CD4-positive, alpha-beta memory T cell (primary cell): Measurements from ENCODE around the gene PLCL2. TPM values are rescaled to one million over a fixed set of nuclear protein-coding genes. Genes with fewer than 3 reads are reported as not detected.

Experiments used
- CTCF ChIA-PET: fragments of 350-600 bp; sonication (Branson Sonifier 250); formaldehyde crosslinking; loops from one replicate; lab custom pipeline; 2021; ENCODE audit warnings: inconsistent platforms; ENCODE audit not compliant: partially characterized antibody; lab: Charles Lee
- POLR2A ChIA-PET: fragments of 350-600 bp; sonication (Branson Sonifier 250); formaldehyde crosslinking; loops from one replicate; lab custom pipeline; 2021; ENCODE audit not compliant: partially characterized antibody; lab: Charles Lee
- DNase-seq, 5 donors: peaks; one replicate each; pipeline versions ENCODE4 v3.0.0 to v3.0.0-alpha.2; 2020 to 2022; ENCODE audit warnings: mixed read lengths in 1 of 5
- H3K27ac ChIP-seq: one replicate; pipeline ENCODE4 v1.7.0; 2013; ENCODE audit warnings: low read depth, low read length
- H3K27me3 ChIP-seq: 2 replicates; pipeline ENCODE4 v1.7.0; 2013; ENCODE audit warnings: mild to moderate bottlenecking, low read length, moderate library complexity; ENCODE audit not compliant: insufficient read depth
- H3K36me3 ChIP-seq: 2 replicates; pipeline ENCODE4 v1.7.0; 2013; ENCODE audit warnings: mild to moderate bottlenecking, low read length, moderate library complexity; ENCODE audit not compliant: insufficient read depth
- H3K4me1 ChIP-seq: 2 replicates; pipeline ENCODE4 v1.7.0; 2013; ENCODE audit warnings: mild to moderate bottlenecking, low read length, moderate library complexity; ENCODE audit not compliant: insufficient read depth
- H3K4me3 ChIP-seq, 2 donors: one replicate each; pipeline ENCODE4 v1.7.0; 2013; ENCODE audit warnings: low read length in 2 of 2, mild to moderate bottlenecking in 1 of 2
- H3K9me3 ChIP-seq, 2 donors: one replicate each; pipeline ENCODE4 v1.7.0; 2013; ENCODE audit warnings: low read length in 2 of 2, control low read depth in 1 of 2; ENCODE audit not compliant: control insufficient read depth in 1 of 2
- H3K27ac Mint-ChIP-seq, 7 donors: one replicate each; pipeline ENCODE4 v1.8.0; 2020 to 2021; ENCODE audit warnings: mixed read lengths in 7 of 7, mild to moderate bottlenecking in 6 of 7, inconsistent platforms in 3 of 7, moderate library complexity in 3 of 7
- H3K27me3 Mint-ChIP-seq, 2 donors: one replicate each; pipeline ENCODE4 v1.8.0; 2020 to 2021; ENCODE audit warnings: mixed read lengths in 2 of 2
- H3K36me3 Mint-ChIP-seq, 2 donors: one replicate each; pipeline ENCODE4 v1.8.0; 2020 to 2021; ENCODE audit warnings: mixed read lengths in 2 of 2, inconsistent platforms in 1 of 2, mild to moderate bottlenecking in 1 of 2
- H3K4me1 Mint-ChIP-seq, 4 donors: one replicate each; pipeline ENCODE4 v1.8.0; 2020 to 2021; ENCODE audit warnings: mixed read lengths in 4 of 4, mild to moderate bottlenecking in 1 of 4
- H3K4me3 Mint-ChIP-seq, 8 donors: one replicate each; pipeline ENCODE4 v1.8.0; 2020 to 2021; ENCODE audit warnings: mixed read lengths in 8 of 8, mild to moderate bottlenecking in 7 of 8, moderate library complexity in 6 of 8, inconsistent platforms in 3 of 8
- H3K9me3 Mint-ChIP-seq, 8 donors: one replicate each; pipeline ENCODE4 v1.8.0; 2020 to 2021; ENCODE audit warnings: mixed read lengths in 8 of 8, mild to moderate bottlenecking in 5 of 8, inconsistent platforms in 3 of 8, moderate library complexity in 1 of 8
- intact Hi-C: fragments of 100-400 bp; cut with micrococcal nuclease; formaldehyde crosslinking; loops from one replicate; pipeline ENCODE4 v1.15.1; 2023
- polyA plus RNA-seq, 2 donors: library from polyadenylated mRNA; unstranded; fragments of 300-500 nt; fragmentation: Illumina TruSeq; gene quantifications; one replicate each; pipeline ENCODE4 v1.2.3, GENCODE V29; 2021
- total RNA-seq, 2 experiments: library from RNA; stranded (reverse); gene quantifications; one replicate each; pipeline ENCODE4 v1.2.3, GENCODE V29; 2021

Gene PLCL2
- total and polyA plus RNA-seq, 4 experiments from 2014 or later, result 64.5 to 89.4 (median 68.1) TPM

GRCh38 chr3:17032407-17033034 lies 147.8 kb downstream of the PLCL2 start:
- CTCF ChIA-PET, result interaction anchor here (0.7 to 1.8 kb wide), 3 partner anchors 8 to 15 kb away, joined by 3 to 4 read pairs (median 3); no protein-coding TSS in a partner anchor
- no peaks in the 10 kb centered on the region for H3K27me3 ChIP-seq
- H3K27ac ChIP-seq, result no peak overlapping the region
- peaks cover 46 to 84% (median 68%) of the 10 kb centered on the region in 4 donors for H3K4me1 Mint-ChIP-seq
- H3K4me3 Mint-ChIP-seq, result no peak overlapping the region
- intact Hi-C loops, result loop anchor here (5.0 to 10.0 kb wide), 2 partner anchors 205 to 428 kb away; partner anchors contain the start of gene DAZL
- H3K36me3 ChIP-seq, result no peaks in the 10 kb centered on the region
- no peaks in the 10 kb centered on the region for H3K9me3 Mint-ChIP-seq
- H3K4me1 ChIP-seq, result peaks cover 35% of the 10 kb centered on the region
- peaks cover 11 to 21% of the 10 kb centered on the region in 2 donors for H3K36me3 Mint-ChIP-seq
- no peaks in the 10 kb centered on the region for H3K9me3 ChIP-seq
- H3K27ac Mint-ChIP-seq, result peak overlapping the region in 2 of 7 donors; percentile 5 to 28
- no peak overlapping the region for H3K4me3 ChIP-seq
- H3K27me3 Mint-ChIP-seq, result no peaks in the 10 kb centered on the region
- POLR2A ChIA-PET, result interaction anchor here (1.7 kb wide), 1 partner anchor 143 kb away, joined by 4 read pairs; no protein-coding TSS in a partner anchor
- no peak for DNase-seq

GRCh38 chr3:17033516-17034168 lies 148.9 kb downstream of the PLCL2 start:
- Mint-ChIP-seq H3K9me3 (no peaks in the 10 kb centered on the region), H3K4me1 (peaks cover 46 to 74% (median 60%) of the 10 kb centered on the region in 4 donors), H3K27me3 (no peaks in the 10 kb centered on the region), H3K36me3 (peaks cover 11 to 21% of the 10 kb centered on the region in 2 donors), H3K4me3 (no peak overlapping the region), H3K27ac (peak overlapping the region in 1 of 7 donors; percentile 59)
- ChIA-PET POLR2A (interaction anchor here (1.3 kb wide), 1 partner anchor 192 kb away, joined by 3 read pairs; no protein-coding TSS in a partner anchor), CTCF (interaction anchor here (1.2 to 1.8 kb wide), 2 partner anchors 7 to 13 kb away, joined by 3 to 4 read pairs; no protein-coding TSS in a partner anchor)
- Histone ChIP-seq H3K4me3 (no peak overlapping the region), H3K36me3 (no peaks in the 10 kb centered on the region), H3K4me1 (peaks cover 28% of the 10 kb centered on the region), H3K27ac (no peak overlapping the region), H3K9me3 (no peaks in the 10 kb centered on the region), H3K27me3 (no peaks in the 10 kb centered on the region)
- intact Hi-C loops, result loop anchor here (5.0 to 10.0 kb wide), 2 partner anchors 206 to 429 kb away; partner anchors contain the start of gene DAZL
- DNase-seq, result no peak

- Mint-ChIP-seq H3K27me3 (no peaks in the 10 kb centered on the region), H3K27ac (peak overlapping the region in 1 of 7 donors; percentile 11), H3K36me3 (peaks cover 11 to 28% of the 10 kb centered on the region in 2 donors), H3K9me3 (no peaks in the 10 kb centered on the region), H3K4me3 (no peak overlapping the region), H3K4me1 (peaks cover 46 to 72% (median 60%) of the 10 kb centered on the region in 4 donors)
- DNase-seq, result no peak
- CTCF ChIA-PET, result interaction anchor here (2.0 kb wide), 1 partner anchor 10 kb away, joined by 5 read pairs; no protein-coding TSS in a partner anchor
- intact Hi-C loops, result loop anchor here (10.0 kb wide), 1 partner anchor 430 kb away; the partner anchor contains the start of gene DAZL
- Histone ChIP-seq H3K27ac (no peak overlapping the region), H3K9me3 (no peaks in the 10 kb centered on the region), H3K4me3 (no peak overlapping the region), H3K27me3 (no peaks in the 10 kb centered on the region), H3K4me1 (peaks cover 29% of the 10 kb centered on the region), H3K36me3 (no peaks in the 10 kb centered on the region)
- POLR2A ChIA-PET, result no interaction called here
Observed at GRCh38 chr3:17035033-17035432, 150.3 kb downstream of the PLCL2 start.

GRCh38 chr3:17035966-17036365 lies 151.2 kb downstream of the PLCL2 start:
- peaks cover 14 to 28% of the 10 kb centered on the region in 2 donors for H3K36me3 Mint-ChIP-seq
- no peaks in the 10 kb centered on the region for H3K27me3 Mint-ChIP-seq
- no peak overlapping the region for H3K27ac ChIP-seq
- no peak overlapping the region for H3K4me3 Mint-ChIP-seq
- H3K4me1 Mint-ChIP-seq, result peaks cover 42 to 69% (median 58%) of the 10 kb centered on the region in 4 donors
- H3K27me3 ChIP-seq, result no peaks in the 10 kb centered on the region
- H3K27ac Mint-ChIP-seq, result no peak overlapping the region
- POLR2A ChIA-PET, result interaction anchor here (0.7 kb wide), 1 partner anchor 148 kb away, joined by 3 read pairs; no protein-coding TSS in a partner anchor
- H3K4me3 ChIP-seq, result no peak overlapping the region
- no peaks in the 10 kb centered on the region for H3K36me3 ChIP-seq
- no peaks in the 10 kb centered on the region for H3K9me3 Mint-ChIP-seq
- CTCF ChIA-PET, result interaction anchor here (1.2 to 2.0 kb wide), 2 partner anchors 11 to 151 kb away, joined by 4 to 5 read pairs; partner anchors contain the start of gene PLCL2
- no peak for DNase-seq
- H3K4me1 ChIP-seq, result peaks cover 21% of the 10 kb centered on the region
- no peaks in the 10 kb centered on the region for H3K9me3 ChIP-seq
- intact Hi-C loops, result loop anchor here (10.0 kb wide), 1 partner anchor 431 kb away; the partner anchor contains the start of gene DAZL

- Mint-ChIP-seq H3K36me3 (peaks cover 20 to 29% of the 10 kb centered on the region in 2 donors), H3K27me3 (no peaks in the 10 kb centered on the region), H3K4me1 (peaks cover 35 to 62% (median 42%) of the 10 kb centered on the region in 4 donors), H3K9me3 (no peaks in the 10 kb centered on the region), H3K4me3 (no peak overlapping the region), H3K27ac (no peak overlapping the region)
- no peak overlapping the region for H3K4me3 ChIP-seq
- H3K36me3 ChIP-seq, result no peaks in the 10 kb centered on the region
- H3K9me3 ChIP-seq, result no peaks in the 10 kb centered on the region
- intact Hi-C loops, result loop anchor here (10.0 kb wide), 1 partner anchor 433 kb away; the partner anchor contains the start of gene DAZL
- ChIA-PET POLR2A (no interaction called here), CTCF (interaction anchor here (2.3 kb wide), 1 partner anchor 154 kb away, joined by 7 read pairs; the partner anchor contains the start of gene PLCL2)
- H3K27me3 ChIP-seq, result no peaks in the 10 kb centered on the region
- no peak for DNase-seq
- peaks cover 15% of the 10 kb centered on the region for H3K4me1 ChIP-seq
- no peak overlapping the region for H3K27ac ChIP-seq
Observed at GRCh38 chr3:17038141-17038540, 153.4 kb downstream of the PLCL2 start.

GRCh38 chr3:17038900-17039553 lies 154.3 kb downstream of the PLCL2 start:
- Histone ChIP-seq H3K4me1 (peaks cover 19% of the 10 kb centered on the region), H3K27ac (no peak overlapping the region), H3K36me3 (no peaks in the 10 kb centered on the region), H3K27me3 (no peaks in the 10 kb centered on the region), H3K9me3 (no peaks in the 10 kb centered on the region), H3K4me3 (no peak overlapping the region)
- H3K9me3 Mint-ChIP-seq, result no peaks in the 10 kb centered on the region
- H3K27me3 Mint-ChIP-seq, result no peaks in the 10 kb centered on the region
- intact Hi-C loops, result loop anchor here (10.0 kb wide), 1 partner anchor 434 kb away; the partner anchor contains the start of gene DAZL
- POLR2A ChIA-PET, result interaction anchor here (0.8 kb wide), 1 partner anchor 113 kb away, joined by 3 read pairs; no protein-coding TSS in a partner anchor
- peak overlapping the region in 4 of 7 donors; percentile 3 to 72 (median 30) for H3K27ac Mint-ChIP-seq
- H3K4me1 Mint-ChIP-seq, result peaks cover 35 to 61% (median 42%) of the 10 kb centered on the region in 4 donors
- no peak for DNase-seq
- no peak overlapping the region for H3K4me3 Mint-ChIP-seq
- CTCF ChIA-PET, result interaction anchor here (1.4 to 2.3 kb wide), 4 partner anchors 10 to 210 kb away, joined by 3 to 7 read pairs (median 4); partner anchors contain the start of gene PLCL2
- H3K36me3 Mint-ChIP-seq, result peaks cover 25 to 32% of the 10 kb centered on the region in 2 donors
